ENCODE results near the gene LRRN2. TPM values are rescaled to one million over a fixed set of nuclear protein-coding genes. Genes with fewer than 3 reads are reported as not detected.

Gene LRRN2
- total and polyA plus RNA-seq, 4 donors: 0.97 to 4.4 (median 1.2) TPM

- Histone ChIP-seq H3K4me3 (no peak overlapping the region), H3K27ac (ENCODE audit: low read depth in 1 of 2, low read length in 1 of 2) (no peak overlapping the region), H3K9me3 (ENCODE audit: control insufficient read depth in 4 of 4, insufficient read depth in 3 of 4, low read length in 3 of 4) (peaks cover 0 to 2% (median 0%) of the 10 kb centered on the region in 4 donors), H3K27me3 (ENCODE audit: control insufficient read depth in 3 of 3, insufficient read depth in 3 of 3, low read length in 2 of 3) (no peaks in the 10 kb centered on the region), H3K9ac (ENCODE audit: insufficient read depth in 1 of 2, low read length in 2 of 2) (no peak overlapping the region), H3K36me3 (ENCODE audit: control insufficient read depth in 4 of 4, insufficient read depth in 4 of 4, low read length in 4 of 4) (no peaks in the 10 kb centered on the region), H3K4me1 (ENCODE audit: control insufficient read depth in 5 of 5, insufficient read depth in 5 of 5, low read length in 5 of 5) (peaks cover 0 to 4% (median 0%) of the 10 kb centered on the region in 5 donors)
- no peak for ATAC-seq (ENCODE audit: insufficient read depth, low FRiP score)
- WGBS, 2 donors: 94% methylated on average over 20 of the region's 20 CpGs
- no peak for TF ChIP-seq CTCF (IDR thresholded peaks at IDR 0.05; ENCODE audit: control extremely low read depth, extremely low read depth)
- DNase-seq: no peak
These were observed 67.3 kb downstream of the LRRN2 start for GRCh38 chr1:204618148-204618760.

- no peak for TF ChIP-seq CTCF (IDR thresholded peaks at IDR 0.05; ENCODE audit: control extremely low read depth, extremely low read depth)
- Histone ChIP-seq H3K9ac (ENCODE audit: insufficient read depth in 1 of 2, low read length in 2 of 2) (no peak overlapping the region), H3K9me3 (ENCODE audit: control insufficient read depth in 4 of 4, insufficient read depth in 3 of 4, low read length in 3 of 4) (peaks cover 0 to 2% (median 0%) of the 10 kb centered on the region in 4 donors), H3K4me1 (ENCODE audit: control insufficient read depth in 5 of 5, insufficient read depth in 5 of 5, low read length in 5 of 5) (peaks cover 0 to 4% (median 0%) of the 10 kb centered on the region in 5 donors), H3K36me3 (ENCODE audit: control insufficient read depth in 4 of 4, insufficient read depth in 4 of 4, low read length in 4 of 4) (no peaks in the 10 kb centered on the region), H3K27ac (ENCODE audit: low read depth in 1 of 2, low read length in 1 of 2) (no peak overlapping the region), H3K27me3 (ENCODE audit: control insufficient read depth in 3 of 3, insufficient read depth in 3 of 3, low read length in 2 of 3) (peaks cover 0 to 2% (median 0%) of the 10 kb centered on the region in 3 donors), H3K4me3 (no peak overlapping the region)
- WGBS, 2 donors: 73 to 79% methylated on average over 13 of the region's 13 CpGs
- DNase-seq (no peak), ATAC-seq (ENCODE audit: insufficient read depth, low FRiP score) (no peak)
These were observed 68.0 kb downstream of the LRRN2 start for GRCh38 chr1:204617256-204618147.

GRCh38 chr1:204616641-204617040, 68.9 kb downstream of the LRRN2 start:
- no peak for TF ChIP-seq CTCF (IDR thresholded peaks at IDR 0.05; ENCODE audit: control extremely low read depth, extremely low read depth)
- WGBS, 2 donors: 69 to 90% methylated on average over 6 of the region's 6 CpGs
- Histone ChIP-seq H3K27me3 (ENCODE audit: control insufficient read depth in 3 of 3, insufficient read depth in 3 of 3, low read length in 2 of 3) (peaks cover 0 to 5% (median 0%) of the 10 kb centered on the region in 3 donors), H3K9ac (ENCODE audit: insufficient read depth in 1 of 2, low read length in 2 of 2) (no peak overlapping the region), H3K27ac (ENCODE audit: low read depth in 1 of 2, low read length in 1 of 2) (no peak overlapping the region), H3K4me1 (ENCODE audit: control insufficient read depth in 5 of 5, insufficient read depth in 5 of 5, low read length in 5 of 5) (peaks cover 0 to 4% (median 0%) of the 10 kb centered on the region in 5 donors), H3K4me3 (no peak overlapping the region), H3K36me3 (ENCODE audit: control insufficient read depth in 4 of 4, insufficient read depth in 4 of 4, low read length in 4 of 4) (no peaks in the 10 kb centered on the region), H3K9me3 (ENCODE audit: control insufficient read depth in 4 of 4, insufficient read depth in 3 of 4, low read length in 3 of 4) (peaks cover 0 to 2% (median 0%) of the 10 kb centered on the region in 4 donors)
- no peak for ATAC-seq (ENCODE audit: insufficient read depth, low FRiP score)
- DNase-seq: no peak
